OCI-LY7 (cell line): Measurements from ENCODE around the gene PCDHGA5. TPM values are rescaled to one million over a fixed set of nuclear protein-coding genes. Genes with fewer than 3 reads are reported as not detected.

Experiments used
- BruUV-seq: library from RNA; stranded (reverse); fragments of 400-500 nt; replicated peaks from 2 replicates; lab custom pipeline; 2021; lab: Mats Ljungman, UMichigan
- CTCF ChIA-PET: fragments of 300-600 bp; sonication (Branson Sonifier 250); formaldehyde crosslinking; loops from one replicate; lab custom pipeline; 2022; ENCODE audit warnings: antibody characterized with exemption; ENCODE audit not compliant: unreplicated experiment; lab: Charles Lee
- POLR2A ChIA-PET: fragments of 300-600 bp; sonication (Branson Sonifier 250); formaldehyde crosslinking; loops from one replicate; lab custom pipeline; 2022; ENCODE audit warnings: antibody characterized with exemption; lab: Charles Lee
- DNase-seq: peaks from one replicate; pipeline ENCODE4 v3.0.0-alpha.2; 2015; ENCODE audit warnings: low spot score
- H2AFZ ChIP-seq: fragments of 200-600 bp; sonication (generic), shearing (Covaris generic); 2 replicates; pipeline ENCODE4 v1.6.1; 2014; ENCODE audit warnings: mild to moderate bottlenecking, antibody characterized with exemption, low read length, moderate library complexity
- H3K27ac ChIP-seq: fragments of 200-600 bp; sonication (generic); 2 replicates; pipeline ENCODE4 v1.5.1; 2014; ENCODE audit warnings: mixed run types, low read depth, mild to moderate bottlenecking, moderate library complexity, low read length, inconsistent platforms; ENCODE audit not compliant: poor library complexity, severe bottlenecking
- H3K36me3 ChIP-seq: fragments of 200-600 bp; sonication (generic); 2 replicates; pipeline ENCODE4 v1.6.1; 2014; ENCODE audit warnings: mild to moderate bottlenecking, antibody characterized with exemption, low read length, moderate library complexity, mixed read lengths; ENCODE audit not compliant: insufficient read depth
- H3K4me1 ChIP-seq: fragments of 200-600 bp; sonication (generic); 2 replicates; pipeline ENCODE4 v1.5.1; 2014; ENCODE audit warnings: mild to moderate bottlenecking, low read length; ENCODE audit not compliant: insufficient read depth, poor library complexity, severe bottlenecking
- H3K4me2 ChIP-seq: fragments of 200-600 bp; sonication (generic); 2 replicates; pipeline ENCODE4 v1.6.1; 2014; ENCODE audit warnings: mild to moderate bottlenecking, low read length
- H3K4me3 ChIP-seq: fragments of 200-600 bp; sonication (generic); 2 replicates; pipeline ENCODE4 v1.5.1; 2014; ENCODE audit warnings: mild to moderate bottlenecking, low read depth, low read length; ENCODE audit not compliant: poor library complexity, severe bottlenecking
- H3K79me2 ChIP-seq: fragments of 200-600 bp; sonication (generic); 2 replicates; pipeline ENCODE4 v1.6.1; 2016; ENCODE audit warnings: low read depth, mild to moderate bottlenecking, low read length, moderate library complexity, mixed read lengths; ENCODE audit not compliant: insufficient read depth
- H3K9me2 ChIP-seq: fragments of 200-600 bp; sonication (generic); 2 replicates; pipeline ENCODE4 v1.6.1; 2016; ENCODE audit warnings: mild to moderate bottlenecking, low read length, mixed read lengths; ENCODE audit not compliant: insufficient read depth
- H3K9me3 ChIP-seq: fragments of 200-600 bp; sonication (generic); 2 replicates; pipeline ENCODE4 v1.6.1; 2014; ENCODE audit warnings: mild to moderate bottlenecking, mixed run types, low read length, mixed read lengths
- H4K20me1 ChIP-seq: fragments of 200-600 bp; sonication (generic); 2 replicates; pipeline ENCODE4 v1.6.1; 2014; ENCODE audit warnings: mild to moderate bottlenecking, antibody characterized with exemption, low read length, moderate library complexity, mixed read lengths; ENCODE audit not compliant: insufficient read depth
- EZH2phosphoT487 ChIP-seq: fragments of 200-600 bp; sonication (generic); IDR thresholded peaks from 2 replicates; pipeline ENCODE4 v1.6.1; 2018; ENCODE audit warnings: low read depth, borderline replicate concordance, mild to moderate bottlenecking, mixed run types, antibody characterized with exemption, low read length, moderate library complexity, mixed read lengths
- intact Hi-C: fragments of 100-400 bp; cut with micrococcal nuclease; formaldehyde crosslinking; loops from one replicate; pipeline ENCODE4 v1.10.0; 2022; ENCODE audit not compliant: unreplicated experiment
- total RNA-seq, 2 experiments: library from RNA; depleted of rRNA in 1 of 2; stranded (reverse); fragments of >200 nt in 1 of 2; shearing (Covaris generic) in 1 of 2; gene quantifications; 2 replicates each; pipeline ENCODE4 v1.2.3, GENCODE V29; 2014 to 2022
- TF ChIP-seq, protein P1 (sequence below): fragments of 200-600 bp; sonication (generic); conservative IDR thresholded peaks from 2 replicates; pipeline ENCODE4 v1.5.1; 2014; ENCODE audit warnings: mild to moderate bottlenecking, antibody characterized with exemption, low read length, moderate library complexity, mixed read lengths

PCDHGA5 gene
- total RNA-seq, 2 experiments from 2014 or later = 4.9 to 5.2 TPM

GRCh38 chr5:141349917-141350619 lies 13.9 kb upstream of the PCDHGA5 start, which contains the start of gene PCDHGB1:
TSS of gene PCDHGB1 (plus strand) at chr5:141350099. CDS start at chr5:141350261, 162 bp downstream.
- Histone ChIP-seq H3K4me3 (peak within 1 kb of the TSS; percentile 54), H3K4me1 (peaks cover 7% of the 10 kb centered on the region), H2AFZ (peak within 1 kb of the TSS; percentile 80), H3K27ac (no peak within 1 kb of the TSS), H3K9me3 (no peaks in the 10 kb centered on the region), H3K36me3 (no peaks in the 10 kb centered on the region), H3K79me2 (no peaks in the 10 kb centered on the region), H3K4me2 (peak within 1 kb of the TSS; percentile 60), H4K20me1 (no peaks in the 10 kb centered on the region), H3K9me2 (no peaks in the 10 kb centered on the region)
- TF ChIP-seq, protein P1, sequence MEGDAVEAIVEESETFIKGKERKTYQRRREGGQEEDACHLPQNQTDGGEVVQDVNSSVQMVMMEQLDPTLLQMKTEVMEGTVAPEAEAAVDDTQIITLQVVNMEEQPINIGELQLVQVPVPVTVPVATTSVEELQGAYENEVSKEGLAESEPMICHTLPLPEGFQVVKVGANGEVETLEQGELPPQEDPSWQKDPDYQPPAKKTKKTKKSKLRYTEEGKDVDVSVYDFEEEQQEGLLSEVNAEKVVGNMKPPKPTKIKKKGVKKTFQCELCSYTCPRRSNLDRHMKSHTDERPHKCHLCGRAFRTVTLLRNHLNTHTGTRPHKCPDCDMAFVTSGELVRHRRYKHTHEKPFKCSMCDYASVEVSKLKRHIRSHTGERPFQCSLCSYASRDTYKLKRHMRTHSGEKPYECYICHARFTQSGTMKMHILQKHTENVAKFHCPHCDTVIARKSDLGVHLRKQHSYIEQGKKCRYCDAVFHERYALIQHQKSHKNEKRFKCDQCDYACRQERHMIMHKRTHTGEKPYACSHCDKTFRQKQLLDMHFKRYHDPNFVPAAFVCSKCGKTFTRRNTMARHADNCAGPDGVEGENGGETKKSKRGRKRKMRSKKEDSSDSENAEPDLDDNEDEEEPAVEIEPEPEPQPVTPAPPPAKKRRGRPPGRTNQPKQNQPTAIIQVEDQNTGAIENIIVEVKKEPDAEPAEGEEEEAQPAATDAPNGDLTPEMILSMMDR = peak; percentile 88
- no peak for TF ChIP-seq EZH2phosphoT487
- ChIA-PET POLR2A (interaction anchor here (0.8 to 1.2 kb wide), 5 partner anchors 20 to 63 kb away, joined by 3 read pairs; partner anchors contain the start of genes PCDHGA1 and PCDHGA10), CTCF (interaction anchor here (1.2 kb wide), 1 partner anchor 33 kb away, joined by 5 read pairs; no protein-coding TSS in a partner anchor)
- TSS peak; percentile 66 for BruUV-seq
- intact Hi-C loops = loop anchor here (10.0 kb wide), 1 partner anchor 155 kb away; the partner anchor contains the start of genes PCDHB10 and PCDHB11
- peak; percentile 79 for DNase-seq

DNA sequence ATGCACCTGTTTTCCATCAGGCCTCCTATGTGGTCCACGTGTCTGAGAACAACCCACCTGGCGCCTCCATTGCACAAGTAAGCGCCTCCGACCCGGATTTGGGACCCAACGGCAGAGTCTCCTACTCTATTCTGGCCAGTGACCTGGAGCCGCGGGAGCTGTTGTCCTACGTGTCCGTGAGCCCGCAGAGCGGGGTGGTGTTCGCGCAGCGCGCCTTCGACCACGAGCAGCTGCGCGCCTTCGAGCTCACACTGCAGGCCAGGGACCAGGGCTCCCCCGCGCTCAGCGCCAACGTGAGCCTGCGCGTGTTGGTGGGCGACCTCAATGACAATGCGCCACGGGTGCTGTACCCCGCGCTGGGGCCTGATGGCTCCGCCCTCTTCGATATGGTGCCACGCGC lies 12.4 kb upstream of the PCDHGA5 start:
- CTCF ChIA-PET = no interaction called here
- TF ChIP-seq, protein P1 = no peak
- no peak for TF ChIP-seq EZH2phosphoT487
- H3K4me1 ChIP-seq = peaks cover 7% of the 10 kb centered on the region
- no peak overlapping the region for H2AFZ ChIP-seq
- BruUV-seq = no TSS peak
- H3K9me3 ChIP-seq = no peaks in the 10 kb centered on the region
- H3K9me2 ChIP-seq = no peaks in the 10 kb centered on the region
- no peaks in the 10 kb centered on the region for H4K20me1 ChIP-seq
- H3K4me3 ChIP-seq = no peak overlapping the region
- POLR2A ChIA-PET = no interaction called here
- H3K4me2 ChIP-seq = no peak overlapping the region
- intact Hi-C loops = loop anchor here (10.0 kb wide), 1 partner anchor 157 kb away; the partner anchor contains the start of genes PCDHB10 and PCDHB11
- H3K27ac ChIP-seq = no peak overlapping the region
- no peak for DNase-seq
- no peaks in the 10 kb centered on the region for H3K36me3 ChIP-seq
- H3K79me2 ChIP-seq = no peaks in the 10 kb centered on the region
